Left ventricle myocardium inferior (tissue), 1 donor: Measurements from ENCODE around the gene MDFIC2. TPM values are rescaled to one million over a fixed set of nuclear protein-coding genes. Genes with fewer than 3 reads are reported as not detected.
"Not testable (repeated sequence)": the region's sequence is repeated elsewhere in the genome, so short reads cannot be mapped to it uniquely, and the experiment has no call there.

Experiments
- DNase-seq: peaks from one replicate; pipeline ENCODE4 v3.0.0-alpha.2; 2020
- H3K27ac ChIP-seq: fragments of 200-600 bp; replicated peaks from 2 replicates; pipeline ENCODE4 v1.8.0; 2021
- H3K27me3 ChIP-seq: fragments of 200-600 bp; 2 replicates; pipeline ENCODE4 v1.8.0; 2021; ENCODE audit warnings: low read depth
- H3K36me3 ChIP-seq: fragments of 200-600 bp; 2 replicates; pipeline ENCODE4 v1.8.0; 2021
- H3K4me1 ChIP-seq: fragments of 200-600 bp; 2 replicates; pipeline ENCODE4 v1.8.0; 2021
- H3K4me3 ChIP-seq: fragments of 200-600 bp; 2 replicates; pipeline ENCODE4 v1.8.0; 2021; ENCODE audit warnings: mild to moderate bottlenecking, moderate library complexity
- H3K9me3 ChIP-seq: fragments of 200-600 bp; replicated peaks from 2 replicates; pipeline ENCODE4 v1.8.0; 2021
- CTCF ChIP-seq: fragments of 200-600 bp; IDR thresholded peaks from 2 replicates; pipeline ENCODE4 v1.8.0; 2021; ENCODE audit warnings: antibody characterized with exemption, mild to moderate bottlenecking, borderline replicate concordance
- intact Hi-C: fragments of 100-400 bp; cut with micrococcal nuclease; formaldehyde crosslinking; loops from one replicate; pipeline ENCODE4 v1.11.0; 2022
- total RNA-seq: library from RNA; stranded (reverse); fragmentation: NEBNext Ultra II Directional; extraction: Animal tissue kit (Norgen Biotek cat#: 25700); gene quantifications from one replicate; pipeline ENCODE4 v1.2.1, GENCODE V29; 2021
- donor health status: DM: no; HTN: yes; CAD: no; lungs with severe emphysema.

The MDFIC2 gene
- total RNA-seq, 1 donor from 2014 or later: not detected

DNA sequence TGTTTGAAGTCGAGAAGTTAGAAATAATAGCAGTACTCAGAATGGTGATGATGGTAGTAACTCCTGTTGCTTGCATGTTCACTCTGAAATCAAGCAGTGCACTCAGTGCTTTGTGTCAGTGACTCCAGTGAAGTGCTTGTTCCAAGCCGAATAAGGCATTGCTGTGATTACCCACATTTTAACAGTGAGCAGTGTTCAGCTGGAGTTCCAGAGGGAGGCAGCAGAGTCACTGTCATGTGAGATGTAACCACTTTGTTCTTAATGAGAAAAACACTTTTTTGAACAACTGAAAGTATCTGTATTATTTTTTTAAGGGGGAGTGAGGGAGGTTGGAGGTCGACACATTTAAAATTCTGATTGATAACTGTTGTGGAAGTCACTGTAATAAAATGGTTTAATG lies 3.7 kb downstream of the MDFIC2 start:
- no peak for DNase-seq
- Histone ChIP-seq H3K9me3 (no peaks in the 10 kb centered on the region), H3K27ac (no peak overlapping the region), H3K27me3 (no peaks in the 10 kb centered on the region), H3K4me1 (no peaks in the 10 kb centered on the region), H3K4me3 (no peak overlapping the region), H3K36me3 (no peaks in the 10 kb centered on the region)
- intact Hi-C loops: no loop called here
- no peak for TF ChIP-seq CTCF

DNA sequence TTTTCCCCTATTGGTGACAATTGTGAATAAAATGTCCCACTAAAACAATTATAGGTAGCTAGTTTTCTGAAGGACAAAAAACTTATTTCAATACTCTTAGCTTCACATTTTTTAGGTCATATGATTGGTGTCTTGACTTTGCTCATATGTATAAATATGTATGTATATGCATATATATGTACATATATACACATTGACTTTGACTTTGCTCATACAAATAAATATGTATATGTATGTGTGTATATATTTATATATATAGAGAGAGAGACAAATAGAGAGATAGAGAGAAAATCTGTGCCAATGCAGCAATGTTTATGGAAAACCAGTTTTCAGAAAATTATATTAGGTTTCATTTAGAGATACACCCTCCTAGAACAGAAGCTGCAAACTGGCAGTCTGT lies 5.7 kb downstream of the MDFIC2 start:
- no peak for TF ChIP-seq CTCF
- no peak for DNase-seq

GRCh38 chr3:70298385-70298784 lies 14.1 kb downstream of the MDFIC2 start:
- Histone ChIP-seq H3K4me3 (no peak overlapping the region), H3K27ac (no peak overlapping the region), H3K36me3 (no peaks in the 10 kb centered on the region), H3K9me3 (no peaks in the 10 kb centered on the region), H3K27me3 (no peaks in the 10 kb centered on the region), H3K4me1 (no peaks in the 10 kb centered on the region)
- DNase-seq: no peak
- intact Hi-C loops: no loop called here
- no peak for TF ChIP-seq CTCF

More for the DNA sequence above, 5.7 kb downstream of the MDFIC2 start:
- Histone ChIP-seq H3K9me3 (no peaks in the 10 kb centered on the region), H3K27ac (no peak overlapping the region), H3K4me3 (no peak overlapping the region), H3K27me3 (no peaks in the 10 kb centered on the region), H3K4me1 (no peaks in the 10 kb centered on the region), H3K36me3 (no peaks in the 10 kb centered on the region)
- intact Hi-C loops: no loop called here

DNA sequence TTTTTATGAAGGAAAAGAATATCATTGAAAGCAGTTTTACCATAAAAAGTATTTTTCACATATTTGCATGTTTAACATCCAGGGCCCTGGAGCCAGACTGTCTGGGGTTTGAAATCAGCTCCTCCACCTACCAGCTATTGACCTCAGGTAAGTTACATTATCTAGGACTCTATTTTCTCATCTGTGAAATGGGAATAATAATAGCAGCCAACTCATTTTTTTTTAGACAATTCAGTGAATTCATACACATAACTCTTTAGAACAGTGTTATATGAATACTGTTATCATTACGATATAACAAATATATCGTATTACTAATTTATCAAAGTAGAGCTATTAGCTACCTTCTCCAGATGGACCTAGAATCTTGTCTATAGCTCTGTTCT lies 21.3 kb downstream of the MDFIC2 start:
- H3K4me3 ChIP-seq: no peak overlapping the region
- no peak for DNase-seq
- H3K36me3 ChIP-seq: no peaks in the 10 kb centered on the region
- no peaks in the 10 kb centered on the region for H3K9me3 ChIP-seq
- TF ChIP-seq CTCF: no peak
- H3K27ac ChIP-seq: no peak overlapping the region
- H3K27me3 ChIP-seq: no peaks in the 10 kb centered on the region
- intact Hi-C loops: no loop called here
- H3K4me1 ChIP-seq: no peaks in the 10 kb centered on the region

DNA sequence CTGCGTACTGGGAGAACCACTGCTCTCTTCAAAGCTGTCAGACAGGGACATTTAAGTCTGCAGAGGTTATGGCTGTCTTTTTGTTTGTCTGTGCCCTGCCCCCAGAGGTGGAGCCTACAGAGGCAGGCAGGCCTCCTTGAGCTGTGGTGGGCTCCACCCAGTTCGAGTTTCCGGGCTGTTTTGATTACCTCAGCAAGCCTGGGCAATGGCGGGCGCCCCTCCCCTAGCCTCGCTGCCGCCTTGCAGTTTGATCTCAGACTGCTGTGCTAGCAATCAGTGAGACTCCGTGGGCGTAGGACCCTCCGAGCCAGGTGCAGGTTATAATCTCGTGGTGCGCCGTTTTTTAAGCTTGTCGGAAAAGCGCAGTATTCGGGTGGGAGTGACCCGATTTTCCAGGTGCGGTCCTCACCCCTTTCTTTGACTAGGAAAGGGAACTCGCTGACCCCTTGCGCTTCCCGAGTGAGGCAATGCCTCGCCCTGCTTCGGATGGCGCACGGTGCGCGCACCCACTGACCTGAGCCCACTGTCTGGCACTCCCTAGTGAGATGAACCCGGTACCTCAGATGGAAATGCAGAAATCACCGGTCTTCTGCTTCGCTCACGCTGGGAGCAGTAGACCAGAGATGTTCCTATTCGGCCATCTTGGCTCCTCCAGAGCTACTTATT lies 21.9 kb downstream of the MDFIC2 start:
- H3K4me1 ChIP-seq, H3K9me3 ChIP-seq, H3K27me3 ChIP-seq, intact Hi-C loops, H3K27ac ChIP-seq, DNase-seq, H3K36me3 ChIP-seq, H3K4me3 ChIP-seq: not testable (repeated sequence)

DNA sequence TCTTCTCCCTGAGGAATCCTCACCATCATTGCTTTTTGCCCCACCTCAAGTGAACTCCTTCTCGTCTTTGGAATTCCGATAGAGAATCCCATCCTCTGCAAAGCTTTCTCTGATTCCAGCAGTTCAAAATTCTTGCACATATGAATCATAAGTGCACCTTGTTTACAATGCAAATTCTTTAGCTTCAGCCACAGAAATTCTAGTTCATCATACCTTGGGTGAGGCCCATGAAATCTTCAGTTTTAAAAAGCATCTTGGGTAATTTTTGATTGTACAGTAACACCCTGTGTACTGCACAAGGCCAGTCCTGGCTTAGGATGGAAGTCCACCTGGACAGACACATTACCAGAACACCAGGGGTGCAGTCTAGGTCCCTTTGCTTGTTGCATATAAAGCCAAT lies 30.8 kb downstream of the MDFIC2 start:
- H3K27me3 ChIP-seq: no peaks in the 10 kb centered on the region
- no peak for DNase-seq
- no peaks in the 10 kb centered on the region for H3K36me3 ChIP-seq
- no peaks in the 10 kb centered on the region for H3K4me1 ChIP-seq
- no peak for TF ChIP-seq CTCF
- no peak overlapping the region for H3K27ac ChIP-seq
- peaks cover 9% of the 10 kb centered on the region for H3K9me3 ChIP-seq
- H3K4me3 ChIP-seq: no peak overlapping the region
- intact Hi-C loops: no loop called here
